Measurements from ENCODE around the gene DEFB116. TPM values are rescaled to one million over a fixed set of nuclear protein-coding genes. Genes with fewer than 3 reads are reported as not detected.
"Not testable (repeated sequence)": the region's sequence is repeated elsewhere in the genome, so short reads cannot be mapped to it uniquely, and the experiment has no call there.

Gene DEFB116
- total RNA-seq (2014; rRNA removed; shearing (Covaris generic)), result not detected in 2 replicates
- polyA plus RNA-seq (2014; cell fraction: nucleus; rRNA removed), result not detected in 2 replicates

- DNase-seq (ENCODE audit: extremely low read depth, low read depth), result no peak
Observed at GRCh38 chr20:31308535-31309162, at the start of gene DEFB116. Gene DEFB116 (minus strand): TSS chr20:31308585. CDS start chr20:31308585, 0 bp downstream.

GRCh38 chr20:31355981-31356380 lies 47.6 kb upstream of the DEFB116 start:
- no peak for DNase-seq (ENCODE audit: extremely low read depth, low read depth)

DNA sequence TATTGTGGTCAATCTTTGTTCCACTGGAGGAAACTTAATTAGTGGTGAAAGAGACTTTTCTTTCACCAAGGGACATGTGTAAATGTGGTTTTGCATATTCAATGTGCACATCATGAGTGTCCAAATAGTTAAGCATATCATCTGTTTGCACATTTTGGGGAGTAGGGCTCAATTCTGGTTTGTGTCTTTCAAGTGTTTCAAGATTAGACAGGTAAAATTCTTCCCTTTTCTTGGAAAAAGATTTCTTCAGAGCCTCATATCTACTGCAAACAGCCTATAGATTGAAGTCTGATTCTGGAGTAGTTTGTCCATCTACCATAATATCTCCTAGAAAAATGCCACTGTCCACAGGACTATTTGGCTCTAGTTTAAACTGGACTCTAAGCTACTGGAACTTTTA lies 33.1 kb upstream of the DEFB116 start:
- no peak for DNase-seq (ENCODE audit: extremely low read depth, low read depth)

DNA sequence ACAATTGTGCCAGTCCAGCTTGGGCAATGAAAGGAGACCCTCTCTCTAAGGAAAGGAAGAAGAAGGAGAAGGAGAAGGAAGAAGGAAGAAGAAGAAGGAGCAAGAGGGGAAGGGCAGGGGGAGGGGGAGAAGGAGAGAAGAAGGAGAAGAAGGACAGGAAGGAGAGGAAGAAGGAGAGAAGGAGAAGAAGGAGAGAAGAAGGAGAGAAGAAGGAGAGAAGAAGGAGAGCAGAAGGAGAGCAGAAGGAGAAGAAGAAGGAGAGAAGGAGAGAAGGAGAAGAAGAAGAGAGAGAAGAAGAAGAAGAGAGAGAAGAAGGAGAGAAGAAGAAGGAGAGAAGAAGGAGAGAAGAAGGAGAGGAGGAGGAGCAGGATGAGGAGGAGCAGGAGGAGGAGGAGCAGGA lies 22.5 kb upstream of the DEFB116 start:
- no peak for DNase-seq (ENCODE audit: extremely low read depth, low read depth)

- no peak for DNase-seq (ENCODE audit: extremely low read depth, low read depth)
Observed at GRCh38 chr20:31322504-31322903, 14.1 kb upstream of the DEFB116 start.

DNA sequence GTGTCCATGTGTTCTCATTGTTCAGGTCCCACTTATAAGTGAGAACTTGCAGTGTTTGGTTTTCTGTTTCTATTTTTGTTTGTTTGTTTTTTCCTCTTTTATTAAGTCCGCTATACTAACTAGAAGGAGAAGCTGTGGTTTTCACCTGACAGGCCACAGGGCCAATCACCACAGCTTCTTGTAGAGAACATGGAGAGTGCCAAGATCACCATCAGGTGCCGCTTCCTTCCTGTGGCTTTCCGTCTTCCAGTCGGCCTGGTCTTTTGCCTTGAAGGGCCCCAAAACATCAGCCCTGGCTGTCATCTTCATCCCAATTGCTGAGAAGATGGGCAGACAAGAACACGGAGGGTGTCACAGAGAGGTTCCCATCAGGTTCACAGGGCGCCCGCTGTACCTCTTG lies 23.4 kb downstream of the DEFB116 start:
- not testable (repeated sequence) for DNase-seq (ENCODE audit: extremely low read depth, low read depth)

- no peak for DNase-seq (ENCODE audit: extremely low read depth, low read depth)
Observed at GRCh38 chr20:31278178-31278577, 30.2 kb downstream of the DEFB116 start.

DNA sequence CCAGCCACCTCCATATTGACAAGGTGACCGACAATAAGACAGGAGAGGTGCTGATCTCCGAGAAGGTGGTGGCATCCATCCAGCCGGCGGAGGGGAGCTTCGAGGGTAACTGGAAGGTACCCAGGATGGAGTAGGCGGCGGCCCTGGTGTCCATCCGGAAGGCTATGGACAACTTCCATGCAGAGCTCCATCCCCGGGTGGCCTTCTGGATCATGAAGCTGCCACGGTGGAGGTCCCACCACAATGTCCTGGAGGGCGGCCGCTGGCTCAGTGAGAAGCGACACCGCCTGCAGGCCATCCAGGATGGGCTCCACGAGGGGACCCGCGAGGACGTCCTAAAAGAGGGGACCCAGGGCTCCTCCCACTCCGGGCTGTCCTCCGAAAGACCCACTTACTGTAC lies 33.9 kb downstream of the DEFB116 start:
- no peak for DNase-seq (ENCODE audit: extremely low read depth, low read depth)

DNA sequence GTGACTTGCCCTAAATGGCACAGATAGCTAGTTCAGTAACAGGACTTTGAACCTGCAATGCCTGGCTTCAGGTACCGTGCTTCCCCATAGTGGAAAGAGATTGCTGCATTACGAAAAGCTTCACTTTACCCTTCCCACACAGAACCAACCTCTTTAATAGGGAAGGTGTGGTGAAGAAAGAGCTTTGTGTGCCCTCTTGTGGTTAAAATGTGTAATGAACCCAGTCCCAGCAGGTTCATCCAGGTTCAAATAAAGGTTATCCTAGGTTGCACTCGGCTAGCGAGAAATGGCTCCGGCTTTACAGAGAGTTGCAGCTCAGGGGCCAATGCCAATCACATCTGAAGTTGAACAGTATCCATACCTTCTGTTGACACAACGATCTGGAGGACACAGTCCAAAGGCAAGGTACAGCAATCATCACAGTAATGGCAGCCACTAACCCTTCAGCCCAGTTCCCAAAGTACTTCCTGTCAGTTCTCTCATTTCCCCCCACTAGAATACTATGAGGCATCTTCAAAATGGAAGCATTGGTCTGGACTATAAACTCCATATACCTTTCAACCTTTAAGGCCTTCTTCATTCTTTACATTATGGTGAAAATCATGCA lies 48.0 kb downstream of the DEFB116 start:
- peak; percentile 33 for DNase-seq (ENCODE audit: extremely low read depth, low read depth)

DNA sequence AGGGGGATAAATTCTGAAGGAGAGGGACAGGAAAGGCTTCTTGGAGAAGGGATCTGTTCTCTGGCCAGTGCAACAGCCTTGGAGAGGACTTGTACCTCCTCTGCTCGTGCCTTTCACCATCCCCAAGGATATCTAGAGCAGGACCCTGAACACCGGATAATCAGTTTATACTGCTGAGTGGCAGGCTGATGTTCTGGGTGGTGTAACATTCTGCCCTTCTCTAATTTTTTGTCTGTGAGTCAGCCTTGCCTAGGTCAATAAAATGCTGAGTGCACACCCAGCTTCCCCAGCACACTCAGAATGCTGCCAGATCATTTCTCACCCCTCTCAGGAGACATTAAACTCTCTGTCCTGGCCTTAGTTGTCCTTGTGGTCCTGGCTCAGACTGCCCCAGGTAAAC lies 51.0 kb downstream of the DEFB116 start, which contains the start of gene DEFB115:
TSS of gene DEFB115 (plus strand) at position 301 of the 400 bp plus-strand sequence. CDS start at position 301, 0 bp downstream.
- no peak for DNase-seq (ENCODE audit: extremely low read depth, low read depth)

DNA sequence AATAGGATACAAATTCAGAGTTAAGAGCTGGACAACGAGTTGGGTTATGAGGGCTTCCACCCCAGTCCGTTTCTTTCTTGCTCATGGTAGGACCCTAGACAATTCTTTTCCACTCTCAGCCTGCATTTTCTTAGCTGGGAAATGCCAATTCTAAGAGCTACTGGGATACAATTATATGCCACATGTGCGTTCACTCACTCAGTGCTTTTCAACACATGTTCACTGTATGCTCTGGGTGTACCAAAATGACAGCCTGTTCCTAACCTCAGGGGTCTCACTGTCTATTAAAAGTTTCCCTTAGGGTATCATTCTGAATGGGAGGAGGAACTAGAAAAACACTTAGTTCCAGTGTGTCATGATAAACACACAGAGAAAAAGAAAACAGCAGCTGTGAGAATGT lies 51.4 kb downstream of the DEFB116 start:
- no peak for DNase-seq (ENCODE audit: extremely low read depth, low read depth)

Small RNA genes within 50 kb of the gene (small RNA-seq; reads per million reads assigned to genes)
- gene RNA5SP480, result 0 reads per million in 2 experiments

Other genes with a start within 250 kb of the DEFB116 start
- not detected in 2 replicates for gene DEFB115, start 50.9 kb downstream of the DEFB116 start, total RNA-seq (2014; rRNA removed; shearing (Covaris generic))
- gene DEFB118, start 60.0 kb upstream of the DEFB116 start, total RNA-seq (2014; rRNA removed; shearing (Covaris generic)), result not detected in 2 replicates
- gene DEFB119, start 82.0 kb upstream of the DEFB116 start, total RNA-seq (2014; rRNA removed; shearing (Covaris generic)), result not detected in 2 replicates
- not detected in 2 replicates for gene DEFB121, start 97.6 kb upstream of the DEFB116 start, total RNA-seq (2014; rRNA removed; shearing (Covaris generic))
- not detected in 2 replicates for gene DEFB123, start 132.0 kb upstream of the DEFB116 start, total RNA-seq (2014; rRNA removed; shearing (Covaris generic))
- gene DEFB124, start 166.5 kb upstream of the DEFB116 start, total RNA-seq (2014; rRNA removed; shearing (Covaris generic)), result not detected in 2 replicates
- not detected in 2 replicates for gene REM1, start 166.7 kb upstream of the DEFB116 start, total RNA-seq (2014; rRNA removed; shearing (Covaris generic))
- 85.3 and 97.3 TPM in 2 replicates for gene HM13, start 205.9 kb upstream of the DEFB116 start, total RNA-seq (2014; rRNA removed; shearing (Covaris generic))